ENCODE results near the gene NLE1. TPM values are rescaled to one million over a fixed set of nuclear protein-coding genes. Genes with fewer than 3 reads are reported as not detected.

NLE1 gene
- polyA plus RNA-seq, 1 of the 3 experiments (the other 2 are of a cell fraction) = 22.1 TPM

GRCh38 chr17:35159940-35160339 lies 17.8 kb upstream of the NLE1 start:
- Histone ChIP-seq H2AFZ (ENCODE audit: low read depth) (no peak overlapping the region), H3K27ac (ENCODE audit: low read depth in 2 of 2, low read length in 1 of 2) (no peak overlapping the region), H3K36me3 (replicated peaks in 1 of 2; ENCODE audit: control insufficient read depth in 1 of 2, insufficient read depth in 2 of 2, low read length in 1 of 2) (no peaks in the 10 kb centered on the region), H3K9ac (no peak overlapping the region), H3K79me2 (ENCODE audit: insufficient read depth) (no peaks in the 10 kb centered on the region), H3K4me3 (ENCODE audit: low read depth in 2 of 2, low read length in 1 of 2) (no peak overlapping the region), H3K9me2 (0 out of 2 replicates have a peak, but pooled peaks cover 3% of the 10 kb centered on the region), H3K9me3 (no peaks in the 10 kb centered on the region), H3K27me3 (ENCODE audit: insufficient read depth) (peaks cover 57% of the 10 kb centered on the region), H3K4me1 (ENCODE audit: control insufficient read depth in 1 of 2, insufficient read depth in 2 of 2, low read depth in 1 of 2, low read length in 1 of 2) (no peaks in the 10 kb centered on the region), H4K20me1 (ENCODE audit: insufficient read depth) (no peaks in the 10 kb centered on the region), H3K4me2 (no peak overlapping the region), H3F3A (replicated peaks; ENCODE audit: insufficient read depth) (no peaks in the 10 kb centered on the region)
- CTCF ChIA-PET = no interaction called here
- DNase-seq = no peak
- WGBS (ENCODE audit: low lambda C conversion rate) = 29% methylated on average over 2 of the region's 2 CpGs
- POLR2A ChIA-PET = no interaction called here
- no peak for TF ChIP-seq SIN3A (IDR thresholded peaks at IDR 0.05; ENCODE audit: borderline replicate concordance, low read depth, low read length)
- no peak for TF ChIP-seq JUND (IDR thresholded peaks at IDR 0.05)
- TF ChIP-seq, protein P1, sequence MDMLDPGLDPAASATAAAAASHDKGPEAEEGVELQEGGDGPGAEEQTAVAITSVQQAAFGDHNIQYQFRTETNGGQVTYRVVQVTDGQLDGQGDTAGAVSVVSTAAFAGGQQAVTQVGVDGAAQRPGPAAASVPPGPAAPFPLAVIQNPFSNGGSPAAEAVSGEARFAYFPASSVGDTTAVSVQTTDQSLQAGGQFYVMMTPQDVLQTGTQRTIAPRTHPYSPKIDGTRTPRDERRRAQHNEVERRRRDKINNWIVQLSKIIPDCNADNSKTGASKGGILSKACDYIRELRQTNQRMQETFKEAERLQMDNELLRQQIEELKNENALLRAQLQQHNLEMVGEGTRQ (IDR thresholded peaks at IDR 0.05; ENCODE audit: borderline replicate concordance, low read depth, low read length) = no peak
- TF ChIP-seq RFX5 (IDR thresholded peaks at IDR 0.05; ENCODE audit: low read length) = no peak
- TF ChIP-seq YY1 (IDR thresholded peaks at IDR 0.05; ENCODE audit: low read depth) = no peak
- TF ChIP-seq SMC3 (IDR thresholded peaks at IDR 0.05; ENCODE audit: low read depth, low read length) = no peak
- no peak for TF ChIP-seq MAX (IDR thresholded peaks at IDR 0.05; ENCODE audit: low read depth)
- no peak for TF ChIP-seq RAD21 (IDR thresholded peaks at IDR 0.05; ENCODE audit: low read length)
- no peak for TF ChIP-seq TCF12 (IDR thresholded peaks at IDR 0.05)
- no peak for TF ChIP-seq FOXJ3 (CRISPR knock-in tag; IDR thresholded peaks at IDR 0.05)
- no peak for TF ChIP-seq REST (IDR thresholded peaks at IDR 0.05; ENCODE audit: low read depth, low read length)
- TF ChIP-seq ELF1 (IDR thresholded peaks at IDR 0.05) = no peak
- TF ChIP-seq NFIC (IDR thresholded peaks at IDR 0.05; ENCODE audit: borderline replicate concordance) = no peak

GRCh38 chr17:35155246-35155645 lies 13.1 kb upstream of the NLE1 start:
- ChIA-PET POLR2A (no interaction called here), CTCF (no interaction called here)
- Histone ChIP-seq H3K9ac (no peak overlapping the region), H3K79me2 (ENCODE audit: insufficient read depth) (no peaks in the 10 kb centered on the region), H3K36me3 (replicated peaks in 1 of 2; ENCODE audit: control insufficient read depth in 1 of 2, insufficient read depth in 2 of 2, low read length in 1 of 2) (no peaks in the 10 kb centered on the region), H3K4me1 (ENCODE audit: control insufficient read depth in 1 of 2, insufficient read depth in 2 of 2, low read depth in 1 of 2, low read length in 1 of 2) (no peaks in the 10 kb centered on the region), H4K20me1 (ENCODE audit: insufficient read depth) (no peaks in the 10 kb centered on the region), H3K9me2 (0 out of 2 replicates have a peak, but pooled peaks cover 3% of the 10 kb centered on the region), H3K4me3 (ENCODE audit: low read depth in 2 of 2, low read length in 1 of 2) (no peak overlapping the region), H2AFZ (ENCODE audit: low read depth) (no peak overlapping the region), H3K4me2 (no peak overlapping the region), H3K27me3 (ENCODE audit: insufficient read depth) (peaks cover 46% of the 10 kb centered on the region), H3F3A (replicated peaks; ENCODE audit: insufficient read depth) (no peaks in the 10 kb centered on the region), H3K9me3 (no peaks in the 10 kb centered on the region), H3K27ac (ENCODE audit: low read depth in 2 of 2, low read length in 1 of 2) (no peak overlapping the region)
- 22% methylated on average over 4 of the region's 7 CpGs for WGBS (ENCODE audit: low lambda C conversion rate)
- no peak for DNase-seq
- TF ChIP-seq, protein P2, sequence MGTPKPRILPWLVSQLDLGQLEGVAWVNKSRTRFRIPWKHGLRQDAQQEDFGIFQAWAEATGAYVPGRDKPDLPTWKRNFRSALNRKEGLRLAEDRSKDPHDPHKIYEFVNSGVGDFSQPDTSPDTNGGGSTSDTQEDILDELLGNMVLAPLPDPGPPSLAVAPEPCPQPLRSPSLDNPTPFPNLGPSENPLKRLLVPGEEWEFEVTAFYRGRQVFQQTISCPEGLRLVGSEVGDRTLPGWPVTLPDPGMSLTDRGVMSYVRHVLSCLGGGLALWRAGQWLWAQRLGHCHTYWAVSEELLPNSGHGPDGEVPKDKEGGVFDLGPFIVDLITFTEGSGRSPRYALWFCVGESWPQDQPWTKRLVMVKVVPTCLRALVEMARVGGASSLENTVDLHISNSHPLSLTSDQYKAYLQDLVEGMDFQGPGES (IDR thresholded peaks at IDR 0.05; ENCODE audit: low read depth, low read length) = no peak
- no peak for TF ChIP-seq JUND (IDR thresholded peaks at IDR 0.05)
- TF ChIP-seq GATA2 (CRISPR knock-in tag; IDR thresholded peaks at IDR 0.05) = no peak
- TF ChIP-seq, protein P3, sequence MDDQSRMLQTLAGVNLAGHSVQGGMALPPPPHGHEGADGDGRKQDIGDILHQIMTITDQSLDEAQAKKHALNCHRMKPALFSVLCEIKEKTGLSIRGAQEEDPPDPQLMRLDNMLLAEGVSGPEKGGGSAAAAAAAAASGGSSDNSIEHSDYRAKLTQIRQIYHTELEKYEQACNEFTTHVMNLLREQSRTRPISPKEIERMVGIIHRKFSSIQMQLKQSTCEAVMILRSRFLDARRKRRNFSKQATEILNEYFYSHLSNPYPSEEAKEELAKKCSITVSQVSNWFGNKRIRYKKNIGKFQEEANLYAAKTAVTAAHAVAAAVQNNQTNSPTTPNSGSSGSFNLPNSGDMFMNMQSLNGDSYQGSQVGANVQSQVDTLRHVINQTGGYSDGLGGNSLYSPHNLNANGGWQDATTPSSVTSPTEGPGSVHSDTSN (IDR thresholded peaks at IDR 0.05) = no peak
- TF ChIP-seq RFX5 (IDR thresholded peaks at IDR 0.05; ENCODE audit: low read length) = no peak
- TF ChIP-seq REST (IDR thresholded peaks at IDR 0.05; ENCODE audit: low read depth, low read length) = no peak
- no peak for TF ChIP-seq GABPA (IDR thresholded peaks at IDR 0.05; ENCODE audit: low read depth)
- TF ChIP-seq TEAD4 (IDR thresholded peaks at IDR 0.05; ENCODE audit: borderline replicate concordance, insufficient read depth) = no peak
- no peak for TF ChIP-seq RXRA (IDR thresholded peaks at IDR 0.05; ENCODE audit: borderline replicate concordance, low read depth)

All from SK-N-SH (cell line).